OCI-LY1 (cell line): ENCODE measurements around the gene P2RY12.

Source experiments
- H2AFZ ChIP-seq: fragments of 200-600 bp; sonication (generic), shearing (Covaris generic); 2 replicates; pipeline ENCODE4 v1.6.0; 2014; ENCODE audit warnings: antibody characterized with exemption, mild to moderate bottlenecking, low read length
- H3F3A ChIP-seq: fragments of 200-600 bp; sonication (generic), shearing (Covaris generic); 2 replicates; pipeline ENCODE4 v1.6.0; 2014; ENCODE audit warnings: mild to moderate bottlenecking, antibody characterized with exemption, low read length, moderate library complexity; ENCODE audit not compliant: insufficient read depth
- H3K27ac ChIP-seq: fragments of 200-600 bp; sonication (generic); 2 replicates; pipeline ENCODE4 v1.5.1; 2014; ENCODE audit warnings: low read length, mixed run types, mild to moderate bottlenecking, low read depth; ENCODE audit not compliant: poor library complexity, severe bottlenecking
- H3K27me3 ChIP-seq: fragments of 200-600 bp; sonication (generic); 2 replicates; pipeline ENCODE4 v1.6.0; 2014; ENCODE audit warnings: antibody characterized with exemption, mild to moderate bottlenecking, low read length, moderate library complexity; ENCODE audit not compliant: insufficient read depth
- H3K36me3 ChIP-seq: fragments of 200-600 bp; sonication (generic); 2 replicates; pipeline ENCODE4 v1.6.1; 2014; ENCODE audit warnings: mild to moderate bottlenecking, antibody characterized with exemption, low read length, moderate library complexity, mixed read lengths; ENCODE audit not compliant: insufficient read depth
- H3K4me1 ChIP-seq: fragments of 200-600 bp; sonication (generic); 2 replicates; pipeline ENCODE4 v1.5.1; 2014; ENCODE audit warnings: mild to moderate bottlenecking, low read length, moderate library complexity; ENCODE audit not compliant: insufficient read depth, severe bottlenecking
- H3K4me2 ChIP-seq: fragments of 200-600 bp; sonication (generic), shearing (Covaris generic); 2 replicates; pipeline ENCODE4 v1.6.1; 2014; ENCODE audit warnings: low read length
- H3K4me3 ChIP-seq: fragments of 200-600 bp; sonication (generic); 2 replicates; pipeline ENCODE4 v1.5.1; 2014; ENCODE audit warnings: low read length, low read depth, mild to moderate bottlenecking, mixed read lengths; ENCODE audit not compliant: poor library complexity, severe bottlenecking
- H3K79me2 ChIP-seq: fragments of 200-600 bp; shearing (Covaris generic); 2 replicates; pipeline ENCODE4 v1.6.1; 2016; ENCODE audit warnings: mixed run types, low read length, mixed read lengths; ENCODE audit not compliant: insufficient read depth
- H3K9ac ChIP-seq: fragments of 200-600 bp; sonication (generic), shearing (Covaris generic); 2 replicates; pipeline ENCODE4 v1.6.1; 2014; ENCODE audit warnings: mild to moderate bottlenecking, low read length, mixed read lengths
- H3K9me2 ChIP-seq: fragments of 200-600 bp; sonication (generic), shearing (Covaris generic); 2 replicates; pipeline ENCODE4 v1.6.1; 2014; ENCODE audit warnings: low read depth, mild to moderate bottlenecking, low read length, mixed read lengths
- H3K9me3 ChIP-seq: fragments of 200-600 bp; shearing (Covaris generic); 2 replicates; pipeline ENCODE4 v1.6.1; 2014; ENCODE audit warnings: low read length, mixed read lengths
- H4K20me1 ChIP-seq: fragments of 200-600 bp; sonication (generic), shearing (Covaris generic); 2 replicates; pipeline ENCODE4 v1.6.0; 2016; ENCODE audit warnings: mild to moderate bottlenecking, low read length; ENCODE audit not compliant: insufficient read depth
- CTCF ChIP-seq: fragments of 200-600 bp; sonication (generic), shearing (Covaris generic); IDR thresholded peaks from 2 replicates; pipeline ENCODE4 v1.5.1; 2017; ENCODE audit warnings: mild to moderate bottlenecking, antibody characterized with exemption, low read length, moderate library complexity, mixed read lengths
- EZH2 ChIP-seq: fragments of 200-600 bp; sonication (generic), shearing (Covaris generic); IDR thresholded peaks from 2 replicates; pipeline ENCODE4 v1.8.0; 2017; ENCODE audit warnings: borderline replicate concordance, mixed run types, mild to moderate bottlenecking, antibody characterized with exemption, low read length, moderate library complexity, mixed read lengths

The P2RY12 gene

GRCh38 chr3:151371526-151371925 lies 13.0 kb downstream of the P2RY12 start:
- Histone ChIP-seq H2AFZ (no peak overlapping the region), H3K9me3 (no peaks in the 10 kb centered on the region)

GRCh38 chr3:151367448-151367847 lies 17.1 kb downstream of the P2RY12 start:
- H3K4me1 ChIP-seq, result no peaks in the 10 kb centered on the region
- TF ChIP-seq EZH2 (no peak), CTCF (no peak)
- no peaks in the 10 kb centered on the region for H3K79me2 ChIP-seq
- no peaks in the 10 kb centered on the region for H3K27me3 ChIP-seq
- H3K4me2 ChIP-seq, result no peak overlapping the region
- no peak overlapping the region for H3K27ac ChIP-seq
- H3F3A ChIP-seq, result no peaks in the 10 kb centered on the region
- no peak overlapping the region for H3K9ac ChIP-seq
- H3K36me3 ChIP-seq, result no peaks in the 10 kb centered on the region
- no peaks in the 10 kb centered on the region for H4K20me1 ChIP-seq
- no peak overlapping the region for H3K4me3 ChIP-seq
- no peaks in the 10 kb centered on the region for H3K9me3 ChIP-seq
- H2AFZ ChIP-seq, result no peak overlapping the region
- H3K9me2 ChIP-seq, result no peaks in the 10 kb centered on the region

More at GRCh38 chr3:151371526-151371925, 13.0 kb downstream of the P2RY12 start:
- H3K4me2 ChIP-seq, result no peak overlapping the region
- H3K4me1 ChIP-seq, result peaks cover 5% of the 10 kb centered on the region
- H3K36me3 ChIP-seq, result no peaks in the 10 kb centered on the region
- H3K9me2 ChIP-seq, result no peaks in the 10 kb centered on the region
- no peaks in the 10 kb centered on the region for H3K27me3 ChIP-seq
- H3K4me3 ChIP-seq, result no peak overlapping the region
- no peaks in the 10 kb centered on the region for H3K79me2 ChIP-seq
- TF ChIP-seq CTCF, result no peak
- TF ChIP-seq EZH2, result no peak
- H3K9ac ChIP-seq, result no peak overlapping the region
- H3K27ac ChIP-seq, result no peak overlapping the region
- no peaks in the 10 kb centered on the region for H3F3A ChIP-seq
- H4K20me1 ChIP-seq, result no peaks in the 10 kb centered on the region

GRCh38 chr3:151366993-151367392 lies 17.6 kb downstream of the P2RY12 start:
- TF ChIP-seq CTCF, result no peak
- Histone ChIP-seq H3K9ac (no peak overlapping the region), H3K36me3 (no peaks in the 10 kb centered on the region), H3K4me1 (no peaks in the 10 kb centered on the region), H3K27me3 (no peaks in the 10 kb centered on the region), H3K79me2 (no peaks in the 10 kb centered on the region), H3K9me3 (no peaks in the 10 kb centered on the region), H4K20me1 (no peaks in the 10 kb centered on the region), H3K4me2 (no peak overlapping the region), H3K4me3 (no peak overlapping the region), H3K27ac (no peak overlapping the region), H3K9me2 (no peaks in the 10 kb centered on the region), H3F3A (no peaks in the 10 kb centered on the region), H2AFZ (no peak overlapping the region)
